Parathyroid adenoma (tissue), 2 donors: ENCODE results near the gene ANKIB1.

ENCODE experiments used
- H2AFZ ChIP-seq: fragments of 300-600 bp; sonication (generic); one replicate; pipeline ENCODE4 v1.7.0; 2017; ENCODE audit warnings: antibody characterized with exemption, mild to moderate bottlenecking
- H3K27ac ChIP-seq: fragments of 300-600 bp; sonication (generic); one replicate; pipeline ENCODE4 v1.7.0; 2017
- H3K27me3 ChIP-seq: fragments of 300-600 bp; sonication (generic); one replicate; pipeline ENCODE4 v1.7.0; 2017; ENCODE audit warnings: low read length; ENCODE audit not compliant: control insufficient read depth, insufficient read depth
- H3K36me3 ChIP-seq: fragments of 300-600 bp; sonication (generic); one replicate; pipeline ENCODE4 v1.7.0; 2017; ENCODE audit warnings: low read length; ENCODE audit not compliant: control insufficient read depth, insufficient read depth
- H3K4me1 ChIP-seq: fragments of 300-600 bp; sonication (generic); one replicate; pipeline ENCODE4 v1.7.0; 2017; ENCODE audit warnings: control low read depth
- H3K4me2 ChIP-seq: fragments of 300-600 bp; sonication (generic); one replicate; pipeline ENCODE4 v1.7.0; 2017; ENCODE audit warnings: low read length
- H3K4me3 ChIP-seq: fragments of 300-600 bp; sonication (generic); one replicate; pipeline ENCODE4 v1.7.0; 2017; ENCODE audit warnings: low read depth, low read length
- H3K79me2 ChIP-seq: fragments of 300-600 bp; sonication (generic); one replicate; pipeline ENCODE4 v1.7.0; 2017; ENCODE audit warnings: control low read depth
- H3K9ac ChIP-seq: fragments of 300-600 bp; sonication (generic); one replicate; pipeline ENCODE4 v1.7.0; 2017; ENCODE audit warnings: mild to moderate bottlenecking
- H3K9me3 ChIP-seq: fragments of 300-600 bp; sonication (generic); one replicate; pipeline ENCODE4 v1.7.0; 2017; ENCODE audit warnings: low read length; ENCODE audit not compliant: control insufficient read depth
- TF ChIP-seq, protein P1 (sequence below): fragments of 300-600 bp; sonication (generic); IDR thresholded peaks from one replicate; pipeline ENCODE4 v1.7.0; 2017; ENCODE audit warnings: antibody characterized with exemption, mild to moderate bottlenecking
- donor health status: primary hyperparathyroidism.

ANKIB1 gene

DNA sequence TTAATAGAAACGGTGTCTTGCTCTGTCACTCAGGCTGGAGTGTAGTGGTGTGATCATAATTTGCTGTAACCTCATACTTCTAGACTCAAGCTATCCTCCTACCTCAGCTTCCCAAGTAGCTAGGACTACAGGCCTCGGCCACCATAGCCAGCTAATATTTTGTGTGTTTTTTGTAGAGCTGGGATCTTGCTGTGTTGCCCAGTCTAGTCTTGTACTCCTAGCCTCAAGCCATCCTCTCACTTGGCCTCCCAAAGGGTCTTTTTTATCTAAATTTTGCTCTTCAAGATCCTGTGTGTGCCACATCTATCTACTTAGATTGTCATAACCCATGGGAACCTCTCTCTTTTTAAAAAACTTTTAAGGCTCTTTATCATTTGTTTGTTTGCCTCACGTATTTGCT, 50.5 kb downstream of the ANKIB1 start:
- no peaks in the 10 kb centered on the region for H3K79me2 ChIP-seq
- H3K27ac ChIP-seq = no peak overlapping the region
- H3K9me3 ChIP-seq = no peaks in the 10 kb centered on the region
- H3K4me2 ChIP-seq = no peak overlapping the region
- no peak overlapping the region for H2AFZ ChIP-seq
- no peak overlapping the region for H3K9ac ChIP-seq
- no peaks in the 10 kb centered on the region for H3K4me1 ChIP-seq
- H3K27me3 ChIP-seq = no peaks in the 10 kb centered on the region
- no peaks in the 10 kb centered on the region for H3K36me3 ChIP-seq
- TF ChIP-seq, protein P1, sequence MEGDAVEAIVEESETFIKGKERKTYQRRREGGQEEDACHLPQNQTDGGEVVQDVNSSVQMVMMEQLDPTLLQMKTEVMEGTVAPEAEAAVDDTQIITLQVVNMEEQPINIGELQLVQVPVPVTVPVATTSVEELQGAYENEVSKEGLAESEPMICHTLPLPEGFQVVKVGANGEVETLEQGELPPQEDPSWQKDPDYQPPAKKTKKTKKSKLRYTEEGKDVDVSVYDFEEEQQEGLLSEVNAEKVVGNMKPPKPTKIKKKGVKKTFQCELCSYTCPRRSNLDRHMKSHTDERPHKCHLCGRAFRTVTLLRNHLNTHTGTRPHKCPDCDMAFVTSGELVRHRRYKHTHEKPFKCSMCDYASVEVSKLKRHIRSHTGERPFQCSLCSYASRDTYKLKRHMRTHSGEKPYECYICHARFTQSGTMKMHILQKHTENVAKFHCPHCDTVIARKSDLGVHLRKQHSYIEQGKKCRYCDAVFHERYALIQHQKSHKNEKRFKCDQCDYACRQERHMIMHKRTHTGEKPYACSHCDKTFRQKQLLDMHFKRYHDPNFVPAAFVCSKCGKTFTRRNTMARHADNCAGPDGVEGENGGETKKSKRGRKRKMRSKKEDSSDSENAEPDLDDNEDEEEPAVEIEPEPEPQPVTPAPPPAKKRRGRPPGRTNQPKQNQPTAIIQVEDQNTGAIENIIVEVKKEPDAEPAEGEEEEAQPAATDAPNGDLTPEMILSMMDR = no peak
- no peak overlapping the region for H3K4me3 ChIP-seq

DNA sequence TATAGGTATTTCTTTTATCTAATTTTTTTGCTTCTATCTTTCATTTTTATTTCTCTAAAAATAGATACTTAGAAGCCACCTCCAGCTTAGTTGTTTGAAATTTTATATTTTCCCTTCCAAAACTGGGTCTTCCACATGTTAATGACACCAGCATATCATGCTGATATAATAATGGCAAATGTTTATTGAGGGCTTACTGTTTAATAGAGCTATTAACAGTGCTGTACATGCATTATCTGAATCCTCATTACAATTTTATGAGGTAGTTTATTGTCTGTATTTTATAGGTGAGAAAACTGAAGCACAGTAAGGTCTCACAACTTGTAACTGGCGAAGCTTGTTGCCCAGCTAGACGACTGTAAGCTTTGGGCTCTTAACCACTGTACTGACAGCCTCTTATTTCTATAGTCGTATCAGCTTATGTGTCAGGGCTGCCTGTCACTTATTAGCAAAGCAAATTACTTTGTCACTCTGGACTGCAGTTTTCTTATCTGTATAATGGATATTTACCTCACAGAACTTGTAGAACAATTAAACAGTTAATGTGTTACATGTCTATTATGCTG, 51.2 kb downstream of the ANKIB1 start:
- no peak overlapping the region for H3K27ac ChIP-seq
- H3K4me3 ChIP-seq = no peak overlapping the region
- no peak overlapping the region for H3K9ac ChIP-seq
- H3K9me3 ChIP-seq = no peaks in the 10 kb centered on the region
- H3K36me3 ChIP-seq = no peaks in the 10 kb centered on the region
- no peaks in the 10 kb centered on the region for H3K79me2 ChIP-seq
- no peaks in the 10 kb centered on the region for H3K4me1 ChIP-seq
- no peaks in the 10 kb centered on the region for H3K27me3 ChIP-seq
- H2AFZ ChIP-seq = no peak overlapping the region
- no peak overlapping the region for H3K4me2 ChIP-seq
- TF ChIP-seq, protein P1 = no peak

DNA sequence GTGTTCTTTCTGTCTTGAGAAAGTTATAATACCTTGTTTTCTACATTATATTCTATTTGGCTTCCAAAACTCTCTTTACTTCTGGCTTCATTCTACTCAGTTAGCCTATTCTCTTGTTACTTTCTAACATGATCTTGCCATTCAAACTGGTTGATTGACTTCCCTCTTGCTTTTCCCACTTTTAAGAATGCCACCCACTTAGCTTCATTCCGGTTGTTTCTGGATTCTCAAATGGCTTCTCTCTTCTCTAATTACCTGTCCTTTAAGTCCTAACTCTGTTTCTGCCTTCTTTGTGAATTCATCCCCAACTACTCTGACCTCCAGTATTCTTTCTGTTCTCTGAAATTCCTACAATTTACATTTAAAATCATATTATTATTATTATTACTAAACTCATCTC, 52.0 kb downstream of the ANKIB1 start:
- Histone ChIP-seq H3K79me2 (no peaks in the 10 kb centered on the region), H3K4me3 (no peak overlapping the region), H3K9me3 (no peaks in the 10 kb centered on the region), H3K27me3 (no peaks in the 10 kb centered on the region), H3K4me2 (no peak overlapping the region), H3K9ac (no peak overlapping the region), H3K27ac (no peak overlapping the region), H3K36me3 (no peaks in the 10 kb centered on the region), H3K4me1 (no peaks in the 10 kb centered on the region), H2AFZ (no peak overlapping the region)
- TF ChIP-seq, protein P1 = no peak

DNA sequence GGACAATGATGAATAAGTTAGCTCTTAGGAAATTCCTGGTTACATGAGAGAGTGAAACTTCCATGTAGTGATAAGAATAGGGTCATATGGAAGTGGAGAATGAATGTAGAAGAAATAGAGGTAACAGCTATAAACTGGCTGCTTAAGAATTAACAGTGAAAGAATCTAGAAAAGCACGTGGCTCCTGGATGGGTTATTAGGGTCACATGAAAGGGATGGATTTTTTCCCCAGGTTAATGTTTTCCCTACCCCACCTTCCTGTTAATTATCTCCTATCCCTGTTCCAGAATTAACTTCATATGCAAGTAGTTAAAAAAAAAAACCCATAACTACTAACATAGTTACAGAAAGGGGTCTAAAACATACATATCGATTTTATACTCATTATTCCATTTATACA, 58.0 kb downstream of the ANKIB1 start:
- Histone ChIP-seq H3K27me3 (no peaks in the 10 kb centered on the region), H3K9me3 (no peaks in the 10 kb centered on the region), H3K4me3 (no peak overlapping the region), H3K9ac (no peak overlapping the region), H3K4me2 (no peak overlapping the region), H3K27ac (no peak overlapping the region), H3K36me3 (no peaks in the 10 kb centered on the region), H3K79me2 (no peaks in the 10 kb centered on the region), H2AFZ (no peak overlapping the region), H3K4me1 (no peaks in the 10 kb centered on the region)
- TF ChIP-seq, protein P1 = no peak

DNA sequence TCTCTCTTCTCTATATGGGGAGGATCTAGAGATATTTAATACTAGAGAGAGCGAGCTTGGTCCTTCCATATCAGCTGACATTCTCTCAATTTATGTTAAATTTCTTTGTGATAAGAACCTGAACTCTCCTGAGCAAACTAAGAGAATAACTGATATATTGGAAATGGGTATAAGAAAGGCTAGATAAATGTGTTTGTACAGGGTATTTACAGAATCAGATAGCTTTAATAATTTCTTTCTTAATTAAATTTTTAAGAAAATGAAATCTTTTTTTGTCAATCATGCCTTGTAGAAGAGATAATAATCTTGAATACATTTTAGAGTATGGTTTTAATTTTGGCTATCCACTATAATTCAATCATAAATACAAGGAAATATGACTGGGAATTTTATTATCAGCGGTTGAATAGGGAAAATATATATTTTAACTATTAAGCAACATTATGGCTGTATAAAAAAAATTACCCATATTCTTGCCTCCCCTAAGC, 58.7 kb downstream of the ANKIB1 start:
- Histone ChIP-seq H3K4me2 (no peak overlapping the region), H3K27me3 (no peaks in the 10 kb centered on the region), H3K4me1 (no peaks in the 10 kb centered on the region), H2AFZ (no peak overlapping the region), H3K9ac (no peak overlapping the region), H3K79me2 (no peaks in the 10 kb centered on the region), H3K4me3 (no peak overlapping the region), H3K9me3 (no peaks in the 10 kb centered on the region), H3K36me3 (no peaks in the 10 kb centered on the region), H3K27ac (no peak overlapping the region)
- TF ChIP-seq, protein P1 = no peak
